Superior temporal gyrus (tissue), 1 donor: Measurements from ENCODE around the gene SPDYE4.

Experiments used
- DNase-seq: peaks from one replicate; pipeline ENCODE4 v3.0.0-alpha.2; 2016; ENCODE audit errors: extremely low spot score

Gene SPDYE4

GRCh38 chr17:8741366-8741765 lies 17.0 kb downstream of the SPDYE4 start:
- DNase-seq: no peak

GRCh38 chr17:8740486-8740885 lies 17.9 kb downstream of the SPDYE4 start:
- DNase-seq: no peak

- no peak for DNase-seq
Measured at GRCh38 chr17:8739097-8739496, 19.2 kb downstream of the SPDYE4 start.

GRCh38 chr17:8736796-8737195 lies 21.6 kb downstream of the SPDYE4 start:
- no peak for DNase-seq

- no peak for DNase-seq
Measured at GRCh38 chr17:8736362-8736761, 22.0 kb downstream of the SPDYE4 start.

- no peak for DNase-seq
Measured at GRCh38 chr17:8735336-8735939, 22.9 kb downstream of the SPDYE4 start.

- DNase-seq: no peak
Measured at GRCh38 chr17:8734876-8735275, 23.5 kb downstream of the SPDYE4 start.

GRCh38 chr17:8732406-8733085 lies 25.8 kb downstream of the SPDYE4 start:
- no peak for DNase-seq

GRCh38 chr17:8729860-8730259 lies 28.5 kb downstream of the SPDYE4 start:
- DNase-seq: no peak

GRCh38 chr17:8729421-8729820 lies 28.9 kb downstream of the SPDYE4 start:
- DNase-seq: no peak

- DNase-seq: no peak
Measured at GRCh38 chr17:8728971-8729370, 29.4 kb downstream of the SPDYE4 start.

- DNase-seq: no peak
Measured at GRCh38 chr17:8728251-8728938, 30.0 kb downstream of the SPDYE4 start.

- DNase-seq: no peak
Measured at GRCh38 chr17:8726941-8727555, 31.3 kb downstream of the SPDYE4 start.

- DNase-seq: no peak
Measured at GRCh38 chr17:8725881-8726876, 32.2 kb downstream of the SPDYE4 start.

- DNase-seq: no peak
Measured at GRCh38 chr17:8724451-8724850, 33.9 kb downstream of the SPDYE4 start.

- DNase-seq: no peak
Measured at GRCh38 chr17:8720596-8720995, 37.8 kb downstream of the SPDYE4 start.

GRCh38 chr17:8719291-8720246 lies 38.8 kb downstream of the SPDYE4 start:
- no peak for DNase-seq

- DNase-seq: no peak
Measured at GRCh38 chr17:8718001-8718563, 40.3 kb downstream of the SPDYE4 start.

GRCh38 chr17:8713878-8714277 lies 44.5 kb downstream of the SPDYE4 start:
- DNase-seq: no peak

GRCh38 chr17:8713315-8713714 lies 45.0 kb downstream of the SPDYE4 start:
- DNase-seq: no peak
